Stimulated activated CD8-positive, alpha-beta memory T cell treated with anti-CD3 and anti-CD28 coated beads, Interleukin-7, amount 100 ng/mL, for 48 hours (primary cell): ENCODE measurements around the gene CENPB.
"Not testable (repeated sequence)": the region's sequence is repeated elsewhere in the genome, so short reads cannot be mapped to it uniquely, and the experiment has no call there.

ENCODE experiments used
- DNase-seq, 2 donors: peaks; one replicate each; pipeline ENCODE4 v3.0.0-alpha.2; 2020; ENCODE audit warnings: low read depth in 1 of 2; ENCODE audit errors: extremely low read depth in 1 of 2

CENPB gene

DNA sequence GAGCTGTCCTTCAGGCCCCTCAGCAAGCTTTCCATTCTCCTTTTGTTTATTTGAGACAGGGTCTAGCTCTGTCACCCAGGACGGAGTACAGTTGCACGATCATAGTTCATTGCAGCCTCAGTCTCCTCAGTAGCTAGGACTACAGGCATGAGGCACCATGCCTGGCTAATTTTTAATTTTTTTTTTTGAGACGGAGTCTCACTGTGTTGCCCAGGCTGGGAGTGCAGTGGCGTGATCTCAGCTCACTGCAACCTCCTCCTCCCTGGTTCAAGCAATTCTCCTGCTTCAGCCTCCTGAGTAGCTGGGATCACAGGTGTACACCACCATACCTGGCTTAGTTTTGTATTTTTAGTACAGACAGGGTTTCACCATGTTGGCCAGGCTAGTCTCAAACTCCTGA lies 2.7 kb upstream of the CENPB start:
- not testable (repeated sequence) for DNase-seq

DNA sequence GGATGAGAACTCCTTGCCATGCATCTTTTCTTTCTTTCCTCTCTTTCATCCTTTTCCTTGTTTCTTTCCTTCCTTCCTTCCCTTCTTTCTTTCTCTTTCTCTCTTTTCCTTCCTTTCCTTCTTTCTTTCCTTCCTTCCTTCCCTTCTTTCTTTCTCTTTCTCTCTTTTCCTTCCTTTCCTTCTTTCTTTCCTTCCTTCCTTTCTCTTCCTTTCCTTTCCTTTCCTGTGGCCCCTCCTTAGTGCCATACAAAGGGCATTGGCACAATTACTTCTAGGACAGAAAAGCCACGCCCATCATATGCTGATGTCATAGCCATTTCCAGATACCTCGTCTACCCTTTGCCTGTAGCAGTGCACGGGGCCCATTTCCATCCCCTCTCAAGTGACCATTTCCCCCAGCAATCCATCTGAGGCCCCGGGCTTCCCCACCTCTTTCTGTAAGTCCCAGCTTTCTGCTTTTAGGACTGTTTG lies 2.2 kb upstream of the CENPB start:
- no peak for DNase-seq

- DNase-seq, result no peak
Observed at GRCh38 chr20:3787324-3788014, 929 bp upstream of the CENPB start.

DNA sequence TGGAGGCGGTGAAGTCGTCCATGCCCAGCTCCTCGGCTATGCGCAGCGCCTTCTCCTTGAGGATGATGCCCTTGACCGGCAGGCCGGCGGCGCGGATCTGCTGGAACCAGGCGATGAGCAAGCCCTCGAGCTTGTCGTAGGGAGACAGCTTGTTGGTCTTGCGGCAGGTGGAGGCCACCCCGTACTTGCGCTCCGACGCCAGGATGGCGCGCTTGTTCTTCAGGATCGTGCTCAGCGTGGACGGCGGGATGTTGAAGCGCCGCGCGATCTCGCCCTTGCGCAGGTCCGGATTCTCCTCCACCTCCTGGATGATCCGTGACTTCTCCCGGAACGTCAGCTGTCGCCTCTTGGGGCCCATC lies 435 bp downstream of the CENPB start:
- DNase-seq, result no peak

GRCh38 chr20:3785240-3786125 lies 1.1 kb downstream of the CENPB start:
- DNase-seq, result no peak

- no peak for DNase-seq
Observed at GRCh38 chr20:3784863-3785239, 1.7 kb downstream of the CENPB start.

DNA sequence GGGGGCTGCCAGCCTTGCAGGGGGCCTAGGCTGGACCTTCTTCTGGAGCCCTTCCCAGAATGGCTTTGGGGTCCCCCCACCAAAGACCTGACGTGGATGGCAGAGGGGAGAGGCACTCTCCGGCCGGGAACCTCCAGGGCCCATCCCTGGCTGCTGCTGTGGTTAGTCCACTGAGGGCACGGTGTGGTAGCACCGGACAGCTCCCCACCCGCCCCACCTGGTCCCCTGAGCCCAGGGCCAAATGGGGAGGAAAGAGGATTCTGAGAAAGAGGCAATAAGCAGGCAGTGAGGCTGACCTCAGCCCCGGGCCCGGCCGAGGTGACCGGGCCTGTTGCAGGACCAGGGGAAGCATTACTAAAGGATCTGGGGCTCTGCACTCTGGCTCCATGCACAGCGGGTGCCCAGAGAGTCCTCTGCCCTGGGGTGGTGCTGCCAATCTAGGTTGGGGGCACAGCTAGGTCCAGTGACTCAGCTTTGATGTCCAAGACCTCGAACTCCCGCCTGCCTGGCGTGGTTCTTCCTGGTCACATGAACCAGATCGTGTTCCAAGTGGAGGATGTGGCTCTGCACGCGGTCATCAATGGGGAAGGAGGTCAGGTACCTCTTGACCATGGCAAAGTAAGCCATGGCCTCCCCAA lies 2.2 kb downstream of the CENPB start:
- no peak for DNase-seq

DNA sequence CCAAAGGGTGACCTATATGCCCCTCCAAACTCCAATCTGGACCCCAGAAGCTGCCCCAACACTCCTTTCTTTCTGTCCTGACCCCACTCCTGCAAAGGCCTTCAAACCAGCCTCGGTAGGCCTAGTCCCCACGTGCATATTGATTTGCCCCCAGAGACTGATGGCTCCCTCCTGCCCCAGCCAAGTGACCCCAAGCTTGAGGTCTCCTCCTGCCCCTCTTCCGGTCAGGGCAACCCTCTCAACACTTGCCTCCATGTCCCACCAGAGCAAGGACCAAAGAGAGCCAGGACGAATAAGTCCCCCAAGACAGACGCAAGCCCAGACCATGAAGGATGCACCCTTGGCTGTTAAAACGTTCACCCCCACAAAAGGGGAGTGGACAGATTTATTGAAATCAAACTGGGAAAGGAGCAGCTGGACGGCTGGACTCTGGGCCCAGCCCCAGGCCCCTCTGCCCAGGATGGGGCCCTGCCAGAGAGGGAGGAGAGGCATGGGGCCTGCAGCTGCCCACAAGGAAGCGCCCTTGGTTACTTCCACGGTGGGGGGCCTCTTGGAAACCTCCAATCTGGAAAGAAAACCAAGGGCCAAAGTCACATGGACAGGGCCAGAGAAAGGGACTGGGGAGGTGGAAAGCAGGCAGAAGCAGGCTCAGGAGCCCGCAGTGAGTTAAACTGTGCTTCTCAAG lies 2.9 kb downstream of the CENPB start:
- DNase-seq, result no peak

- DNase-seq, result no peak
Observed at GRCh38 chr20:3783068-3783489, 3.5 kb downstream of the CENPB start.

DNA sequence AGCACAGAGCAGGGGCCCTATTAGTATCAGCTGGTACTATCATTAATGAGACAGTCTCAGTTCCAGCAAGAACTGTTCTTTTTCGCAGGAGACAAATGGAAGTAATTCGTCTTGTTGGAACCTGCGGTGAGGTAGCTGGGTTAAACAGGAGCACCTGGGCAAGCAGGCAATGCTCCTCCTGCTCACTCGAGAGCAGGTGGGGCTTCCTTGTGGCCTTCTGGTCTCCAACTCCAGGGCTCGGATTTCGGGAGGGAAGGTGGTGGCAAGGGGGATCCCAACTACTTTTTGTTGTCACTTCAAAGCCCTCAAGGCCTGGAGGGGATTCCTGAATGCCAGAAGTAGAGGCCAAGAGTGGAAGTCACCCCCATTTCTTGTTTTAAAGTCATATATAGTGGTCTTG lies 3.9 kb downstream of the CENPB start:
- DNase-seq, result no peak

GRCh38 chr20:3781153-3781910 lies 5.2 kb downstream of the CENPB start, which contains the start of gene SPEF1:
SPEF1 (minus strand) TSS chr20:3781448; CDS start chr20:3781287, 161 bp downstream.
- no peak for DNase-seq

- DNase-seq, result no peak
Observed at GRCh38 chr20:3778976-3779375, 7.6 kb downstream of the CENPB start.

- DNase-seq, result no peak
Observed at GRCh38 chr20:3777716-3778629, 8.6 kb downstream of the CENPB start.

- no peak for DNase-seq
Observed at GRCh38 chr20:3777381-3777715, 9.2 kb downstream of the CENPB start.

- DNase-seq, result no peak
Observed at GRCh38 chr20:3775457-3776108, 11.0 kb downstream of the CENPB start.

GRCh38 chr20:3771552-3772058 lies 14.9 kb downstream of the CENPB start:
- DNase-seq, result no peak

DNA sequence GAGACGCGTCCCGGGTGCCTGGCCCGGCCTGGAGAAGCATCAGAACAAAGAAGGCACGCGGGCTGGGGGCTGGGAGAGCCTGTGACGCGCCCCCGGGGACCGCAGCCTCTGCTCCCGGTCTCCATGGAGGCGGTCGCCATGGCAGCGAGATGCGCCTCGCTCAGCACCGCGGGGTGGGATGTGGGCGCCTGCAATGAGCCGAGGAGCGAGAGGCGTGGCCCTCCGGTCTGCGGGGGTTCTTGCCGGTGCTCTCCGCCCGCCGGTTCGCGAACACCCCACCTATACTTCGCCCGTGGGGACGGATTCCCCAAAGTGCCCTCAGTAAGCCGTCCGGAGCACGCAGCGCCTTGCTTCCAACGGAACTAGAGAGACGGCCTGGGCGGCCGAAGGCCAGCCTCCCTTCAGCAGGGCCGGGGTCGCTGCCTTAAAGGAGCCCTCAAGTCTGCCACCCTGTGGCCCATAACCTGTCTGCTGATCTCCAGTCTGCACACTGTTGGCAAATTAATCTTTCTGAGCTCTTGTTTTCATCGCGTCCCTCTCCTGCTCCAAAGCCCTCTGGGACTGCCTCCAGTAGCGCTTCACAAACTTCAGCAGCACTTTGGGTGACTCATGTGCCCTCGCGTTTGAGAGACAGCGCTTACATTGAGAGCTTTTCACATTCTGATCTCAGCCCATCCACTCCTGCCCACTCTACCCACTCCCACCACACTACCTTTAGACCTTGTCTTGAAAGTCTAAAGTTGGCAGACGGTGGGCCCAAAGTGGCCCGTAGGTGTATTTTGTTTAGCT lies 18.0 kb downstream of the CENPB start:
- DNase-seq, result peak in 1 of 2 donors; percentile 66
